Liver (tissue), 9 donors: ENCODE results near the gene NCK1. TPM values are rescaled to one million over a fixed set of nuclear protein-coding genes. Genes with fewer than 3 reads are reported as not detected.

Experiments
- DNase-seq: peaks from one replicate; pipeline ENCODE4 v3.0.0-alpha.2; 2017; ENCODE audit warnings: low spot score
- H3K27ac ChIP-seq, 2 donors: one replicate each; pipeline ENCODE4 v1.7.0; 2013; ENCODE audit warnings: inconsistent platforms in 2 of 2, low read length in 2 of 2, control low read depth in 1 of 2, low read depth in 1 of 2, mild to moderate bottlenecking in 1 of 2
- H3K27me3 ChIP-seq, 4 donors: one replicate each; pipeline versions ENCODE4 v1.6.1 to v1.7.0; 2013; ENCODE audit warnings: low read length in 3 of 4, inconsistent platforms in 1 of 4, mild to moderate bottlenecking in 1 of 4, moderate library complexity in 1 of 4; ENCODE audit not compliant: control insufficient read depth in 4 of 4, insufficient read depth in 4 of 4
- H3K36me3 ChIP-seq, 4 donors: one replicate each; pipeline versions ENCODE4 v1.6.1 to v1.7.0; 2013; ENCODE audit warnings: low read length in 3 of 4, mild to moderate bottlenecking in 3 of 4, low read depth in 1 of 4, moderate library complexity in 1 of 4; ENCODE audit not compliant: control insufficient read depth in 4 of 4, insufficient read depth in 3 of 4
- H3K4me1 ChIP-seq, 4 donors: one replicate each; pipeline versions ENCODE4 v1.6.1 to v1.7.0; 2013; ENCODE audit warnings: low read length in 3 of 4, mild to moderate bottlenecking in 3 of 4, moderate library complexity in 1 of 4; ENCODE audit not compliant: control insufficient read depth in 4 of 4, insufficient read depth in 4 of 4
- H3K4me3 ChIP-seq, 3 donors: one replicate each; pipeline versions ENCODE4 v1.6.1 to v1.7.0; 2013; ENCODE audit warnings: low read length in 3 of 3, control low read depth in 1 of 3, low read depth in 1 of 3, mild to moderate bottlenecking in 1 of 3
- H3K9ac ChIP-seq, 2 donors: one replicate each; pipeline ENCODE4 v1.7.0; 2013; ENCODE audit warnings: low read length in 2 of 2, mild to moderate bottlenecking in 2 of 2, moderate library complexity in 2 of 2, control low read depth in 1 of 2, low read depth in 1 of 2
- H3K9me3 ChIP-seq, 4 donors: one replicate each; pipeline versions ENCODE4 v1.6.1 to v1.7.0; 2013; ENCODE audit warnings: low read length in 3 of 4; ENCODE audit not compliant: control insufficient read depth in 4 of 4
- FOXA1 ChIP-seq: IDR thresholded peaks from 2 replicates; pipeline ENCODE4 v1.6.1; 2016; ENCODE audit warnings: antibody characterized with exemption
- FOXA2 ChIP-seq: IDR thresholded peaks from 2 replicates; pipeline ENCODE4 v1.6.1; 2016; ENCODE audit warnings: antibody characterized with exemption
- GABPA ChIP-seq, 2 donors: IDR thresholded peaks in 1 of 2; conservative IDR thresholded peaks in 1 of 2; 2 replicates each; pipeline ENCODE4 v1.6.1; 2016; ENCODE audit warnings: antibody characterized with exemption in 2 of 2, mild to moderate bottlenecking in 1 of 2, moderate library complexity in 1 of 2
- HNF4A ChIP-seq, 2 donors: conservative IDR thresholded peaks; 2 replicates each; pipeline ENCODE4 v1.6.1; 2016; ENCODE audit warnings: antibody characterized with exemption in 2 of 2, mild to moderate bottlenecking in 2 of 2
- HNF4G ChIP-seq: IDR thresholded peaks from 2 replicates; pipeline ENCODE4 v1.6.1; 2016; ENCODE audit warnings: antibody characterized with exemption
- JUND ChIP-seq, 2 donors: IDR thresholded peaks; 2 replicates each; pipeline ENCODE4 v1.6.1; 2016; ENCODE audit warnings: antibody characterized with exemption in 2 of 2
- RAD21 ChIP-seq, 2 donors: IDR thresholded peaks; 2 replicates each; pipeline ENCODE4 v1.6.1; 2016; ENCODE audit warnings: antibody characterized with exemption in 2 of 2, mild to moderate bottlenecking in 2 of 2
- SP1 ChIP-seq: IDR thresholded peaks from 2 replicates; pipeline ENCODE4 v1.6.1; 2018; ENCODE audit warnings: antibody characterized with exemption, mild to moderate bottlenecking
- WGBS: extraction: QIAGEN DNeasy Blood & Tissue Kit; methylation state at CpG from one replicate; pipeline ENCODE4 v1.1.7; 2013; 5-methylcytosine and 5-hydroxymethylcytosine counted together
- polyA plus RNA-seq, 2 donors: library from polyadenylated mRNA; stranded (reverse) in 1 of 2; unstranded in 1 of 2; fragments of 200-250 nt in 1 of 2; fragments of >200 nt in 1 of 2; fragmentation: Nextera tagmentation in 1 of 2; extraction: Ambion mirVana in 1 of 2; gene quantifications; one replicate each; pipeline versions ENCODE4 v1.2.1 to v1.2.3, GENCODE V29; 2013 to 2015
- total RNA-seq, 2 donors: library from RNA; depleted of rRNA; stranded (reverse); fragments of >200 nt; gene quantifications; one replicate each; pipeline ENCODE4 v1.2.3, GENCODE V29; 2014
- TF ChIP-seq, protein P1 (sequence below): IDR thresholded peaks from 2 replicates; pipeline ENCODE4 v1.6.1; 2016; ENCODE audit warnings: antibody characterized with exemption
- TF ChIP-seq, protein P2 (sequence below): fragments of 150-350 bp; IDR thresholded peaks from 2 replicates; pipeline ENCODE4 v1.5.1; 2017; ENCODE audit warnings: improper control_type of control experiment, low read depth, low read length; ENCODE audit not compliant: missing input control
- TF ChIP-seq, protein P3 (sequence below): IDR thresholded peaks from 2 replicates; pipeline ENCODE4 v1.6.1; 2016; ENCODE audit warnings: antibody characterized with exemption
- donor health status: healthy.
- donor health status: healthy.
- donor health status: healthy.
- donor health status: healthy.
- donor health status: healthy.

NCK1 gene
- total and polyA plus RNA-seq, 4 donors = 13.7 to 35.8 (median 19.4) TPM

DNA sequence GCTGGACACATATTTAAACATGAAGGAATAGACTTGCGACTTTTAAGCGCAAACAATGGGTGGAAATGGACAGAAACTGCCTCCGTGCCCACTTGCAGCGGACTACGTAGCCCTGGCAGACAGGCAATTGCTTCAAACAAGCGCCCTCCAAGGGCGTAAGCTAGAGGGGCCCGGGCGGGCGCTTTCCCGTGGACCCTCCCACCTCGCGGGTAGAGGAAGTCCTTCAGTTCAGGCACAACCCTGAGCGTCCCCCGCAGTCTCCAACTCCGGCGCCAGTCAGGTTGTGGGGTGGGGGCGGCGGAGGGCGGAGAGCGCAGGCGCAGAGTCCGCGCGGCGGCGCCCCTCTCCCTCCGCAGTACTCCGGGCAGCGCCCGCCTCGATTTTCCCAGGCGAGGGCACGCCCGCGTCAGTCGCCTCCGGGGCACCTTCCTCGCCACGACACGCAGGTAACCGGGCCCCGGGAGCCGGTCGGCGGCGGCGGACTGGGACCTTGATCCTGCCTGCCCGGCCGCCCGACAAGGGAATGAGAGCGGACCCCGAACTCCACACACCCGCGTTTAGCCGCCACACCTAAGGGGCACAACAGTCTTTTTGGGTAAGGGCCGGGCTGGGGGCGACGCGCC lies 43.1 kb upstream of the NCK1 start, which contains the start of gene SLC35G2:
Gene SLC35G2, plus strand, starts transcription at position 358 of the 623 bp plus-strand sequence. CDS start 35,335 bp downstream, outside the sequence.
- DNase-seq = peak; percentile 36
- Histone ChIP-seq H3K4me1 (peaks cover 5 to 20% (median 15%) of the 10 kb centered on the region in 4 donors), H3K9me3 (peaks cover 0 to 1% (median under 1%) of the 10 kb centered on the region in 4 donors), H3K27ac (peak within 1 kb of the TSS; percentile 31 to 50), H3K27me3 (peaks cover 0 to 7% (median 0%) of the 10 kb centered on the region in 4 donors), H3K4me3 (peak within 1 kb of the TSS; percentile 55 to 76 (median 63)), H3K9ac (peak within 1 kb of the TSS; percentile 17 to 36), H3K36me3 (no peaks in the 10 kb centered on the region)
- TF ChIP-seq RAD21 (IDR thresholded peaks at IDR 0.05) (no peak), SP1 (no peak), GABPA (IDR thresholded peaks at IDR 0.05 in 1 of 2, conservative IDR thresholded peaks at IDR 0.05 in 1 of 2) (no peak), HNF4G (no peak), FOXA1 (no peak), FOXA2 (no peak), HNF4A (conservative IDR thresholded peaks at IDR 0.05) (no peak)
- TF ChIP-seq, protein P1, sequence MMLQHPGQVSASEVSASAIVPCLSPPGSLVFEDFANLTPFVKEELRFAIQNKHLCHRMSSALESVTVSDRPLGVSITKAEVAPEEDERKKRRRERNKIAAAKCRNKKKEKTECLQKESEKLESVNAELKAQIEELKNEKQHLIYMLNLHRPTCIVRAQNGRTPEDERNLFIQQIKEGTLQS = no peak
- TF ChIP-seq, protein P2, sequence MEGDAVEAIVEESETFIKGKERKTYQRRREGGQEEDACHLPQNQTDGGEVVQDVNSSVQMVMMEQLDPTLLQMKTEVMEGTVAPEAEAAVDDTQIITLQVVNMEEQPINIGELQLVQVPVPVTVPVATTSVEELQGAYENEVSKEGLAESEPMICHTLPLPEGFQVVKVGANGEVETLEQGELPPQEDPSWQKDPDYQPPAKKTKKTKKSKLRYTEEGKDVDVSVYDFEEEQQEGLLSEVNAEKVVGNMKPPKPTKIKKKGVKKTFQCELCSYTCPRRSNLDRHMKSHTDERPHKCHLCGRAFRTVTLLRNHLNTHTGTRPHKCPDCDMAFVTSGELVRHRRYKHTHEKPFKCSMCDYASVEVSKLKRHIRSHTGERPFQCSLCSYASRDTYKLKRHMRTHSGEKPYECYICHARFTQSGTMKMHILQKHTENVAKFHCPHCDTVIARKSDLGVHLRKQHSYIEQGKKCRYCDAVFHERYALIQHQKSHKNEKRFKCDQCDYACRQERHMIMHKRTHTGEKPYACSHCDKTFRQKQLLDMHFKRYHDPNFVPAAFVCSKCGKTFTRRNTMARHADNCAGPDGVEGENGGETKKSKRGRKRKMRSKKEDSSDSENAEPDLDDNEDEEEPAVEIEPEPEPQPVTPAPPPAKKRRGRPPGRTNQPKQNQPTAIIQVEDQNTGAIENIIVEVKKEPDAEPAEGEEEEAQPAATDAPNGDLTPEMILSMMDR = no peak
- WGBS = 2% methylated on average over 60 of the region's 60 CpGs

DNA sequence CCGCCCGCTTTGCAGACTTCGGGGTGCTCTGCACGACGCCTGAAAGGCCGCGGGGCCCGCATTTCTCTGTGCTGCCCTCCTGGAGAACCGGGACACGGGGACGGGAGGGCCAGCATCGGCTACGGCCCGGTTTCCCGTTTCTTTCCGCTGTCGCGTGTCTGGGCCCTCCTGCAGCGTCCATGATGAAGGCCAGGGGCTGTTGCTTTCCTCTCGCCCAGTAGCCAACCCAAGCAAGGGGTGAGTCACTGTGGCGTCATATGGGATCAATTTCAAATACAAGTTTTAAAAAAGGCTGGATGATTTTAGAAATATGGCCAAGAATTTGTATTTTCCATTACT lies 42.6 kb upstream of the NCK1 start:
- no peaks in the 10 kb centered on the region for H3K36me3 ChIP-seq
- no peak for DNase-seq
- peak overlapping the region; percentile 55 to 76 (median 63) for H3K4me3 ChIP-seq
- peak overlapping the region; percentile 6 to 50 for H3K27ac ChIP-seq
- H3K9ac ChIP-seq = peak overlapping the region; percentile 17 to 36
- H3K27me3 ChIP-seq = peaks cover 0 to 7% (median 0%) of the 10 kb centered on the region in 4 donors
- H3K4me1 ChIP-seq = peaks cover 5 to 20% (median 15%) of the 10 kb centered on the region in 4 donors
- WGBS = 3% methylated on average over 21 of the region's 21 CpGs
- TF ChIP-seq JUND (IDR thresholded peaks at IDR 0.05) (peak in 1 of 2 donors; percentile 15), FOXA2 (no peak), RAD21 (IDR thresholded peaks at IDR 0.05) (peak in 1 of 2 donors; percentile 14)
- TF ChIP-seq, protein P2 = no peak
- TF ChIP-seq, protein P3, sequence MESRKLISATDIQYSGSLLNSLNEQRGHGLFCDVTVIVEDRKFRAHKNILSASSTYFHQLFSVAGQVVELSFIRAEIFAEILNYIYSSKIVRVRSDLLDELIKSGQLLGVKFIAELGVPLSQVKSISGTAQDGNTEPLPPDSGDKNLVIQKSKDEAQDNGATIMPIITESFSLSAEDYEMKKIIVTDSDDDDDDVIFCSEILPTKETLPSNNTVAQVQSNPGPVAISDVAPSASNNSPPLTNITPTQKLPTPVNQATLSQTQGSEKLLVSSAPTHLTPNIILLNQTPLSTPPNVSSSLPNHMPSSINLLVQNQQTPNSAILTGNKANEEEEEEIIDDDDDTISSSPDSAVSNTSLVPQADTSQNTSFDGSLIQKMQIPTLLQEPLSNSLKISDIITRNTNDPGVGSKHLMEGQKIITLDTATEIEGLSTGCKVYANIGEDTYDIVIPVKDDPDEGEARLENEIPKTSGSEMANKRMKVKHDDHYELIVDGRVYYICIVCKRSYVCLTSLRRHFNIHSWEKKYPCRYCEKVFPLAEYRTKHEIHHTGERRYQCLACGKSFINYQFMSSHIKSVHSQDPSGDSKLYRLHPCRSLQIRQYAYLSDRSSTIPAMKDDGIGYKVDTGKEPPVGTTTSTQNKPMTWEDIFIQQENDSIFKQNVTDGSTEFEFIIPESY = no peak
- peaks cover 0 to 2% (median under 1%) of the 10 kb centered on the region in 4 donors for H3K9me3 ChIP-seq
